ENCODE results near the gene SEC22C. TPM values are rescaled to one million over a fixed set of nuclear protein-coding genes. Genes with fewer than 3 reads are reported as not detected.

SEC22C gene
- total RNA-seq, 4 donors from 2014 or later = 30.5 to 56.4 (median 38.7) TPM

- Histone ChIP-seq H3K36me3 (no peaks in the 10 kb centered on the region), H3K4me3 (peak within 1 kb of the TSS; percentile 52 to 80 (median 65)), H3K27ac (peak within 1 kb of the TSS; percentile 69 to 95 (median 80)), H3K4me1 (peaks cover 0 to 44% (median 10%) of the 10 kb centered on the region in 4 donors), H3K27me3 (no peaks in the 10 kb centered on the region), H3K9me3 (no peaks in the 10 kb centered on the region)
- DNase-seq = peak; percentile 93 to 97 (median 96)
- peak; percentile 88 to 97 for TF ChIP-seq POLR2A (IDR thresholded peaks at IDR 0.05)
- TF ChIP-seq CTCF (IDR thresholded peaks at IDR 0.05) = no peak
Observed at GRCh38 chr3:42502429-42503250, 79.1 kb downstream of the SEC22C start, which contains the start of gene VIPR1. Gene VIPR1, plus strand, starts transcription at chr3:42502643. Its CDS starts 93 bp downstream, at chr3:42502736.

GRCh38 chr3:42501681-42502428 is 79.9 kb downstream of the SEC22C start:
- H3K27ac ChIP-seq = peak overlapping the region; percentile 36 to 95 (median 80)
- DNase-seq = peak; percentile 66 to 90 (median 88)
- no peaks in the 10 kb centered on the region for H3K36me3 ChIP-seq
- peaks cover 0 to 42% (median 10%) of the 10 kb centered on the region in 4 donors for H3K4me1 ChIP-seq
- H3K27me3 ChIP-seq = no peaks in the 10 kb centered on the region
- H3K4me3 ChIP-seq = peak overlapping the region; percentile 52 to 80 (median 65)
- no peaks in the 10 kb centered on the region for H3K9me3 ChIP-seq
- TF ChIP-seq CTCF (IDR thresholded peaks at IDR 0.05) (peak in 5 of 6 experiments; percentile 36 to 91 (median 79)), POLR2A (IDR thresholded peaks at IDR 0.05) (no peak)

- Histone ChIP-seq H3K4me3 (peak overlapping the region; percentile 52 to 80 (median 65)), H3K4me1 (peaks cover 0 to 43% (median 8%) of the 10 kb centered on the region in 4 donors), H3K27ac (peak overlapping the region in 1 of 4 donors; percentile 72), H3K9me3 (no peaks in the 10 kb centered on the region), H3K36me3 (no peaks in the 10 kb centered on the region), H3K27me3 (no peaks in the 10 kb centered on the region)
- TF ChIP-seq POLR2A (IDR thresholded peaks at IDR 0.05) = no peak
- TF ChIP-seq CTCF (IDR thresholded peaks at IDR 0.05) = no peak
- peak in 1 of 3 donors; percentile 46 for DNase-seq
Observed at GRCh38 chr3:42501321-42501680, 80.5 kb downstream of the SEC22C start.

GRCh38 chr3:42500909-42501308 is 80.9 kb downstream of the SEC22C start:
- no peaks in the 10 kb centered on the region for H3K27me3 ChIP-seq
- H3K27ac ChIP-seq = no peak overlapping the region
- H3K9me3 ChIP-seq = no peaks in the 10 kb centered on the region
- TF ChIP-seq POLR2A (IDR thresholded peaks at IDR 0.05) = no peak
- TF ChIP-seq CTCF (IDR thresholded peaks at IDR 0.05) = no peak
- no peaks in the 10 kb centered on the region for H3K36me3 ChIP-seq
- peak overlapping the region in 2 of 4 donors; percentile 55 to 80 for H3K4me3 ChIP-seq
- DNase-seq = no peak
- H3K4me1 ChIP-seq = peaks cover 0 to 43% (median 8%) of the 10 kb centered on the region in 4 donors

GRCh38 chr3:42500091-42500490 is 81.7 kb downstream of the SEC22C start:
- peak in 1 of 3 donors; percentile 33 for DNase-seq
- H3K27ac ChIP-seq = no peak overlapping the region
- H3K9me3 ChIP-seq = no peaks in the 10 kb centered on the region
- H3K4me3 ChIP-seq = no peak overlapping the region
- no peak for TF ChIP-seq CTCF (IDR thresholded peaks at IDR 0.05)
- no peak for TF ChIP-seq POLR2A (IDR thresholded peaks at IDR 0.05)
- no peaks in the 10 kb centered on the region for H3K36me3 ChIP-seq
- H3K27me3 ChIP-seq = no peaks in the 10 kb centered on the region
- peaks cover 0 to 39% (median 6%) of the 10 kb centered on the region in 4 donors for H3K4me1 ChIP-seq
